GM13977 (cell line): Measurements from ENCODE around the gene ARR3.

Experiments used
- DNase-seq: peaks from one replicate; pipeline ENCODE4 v3.0.0; 2012; ENCODE audit warnings: low spot score
- CTCF ChIP-seq: IDR thresholded peaks from 2 replicates; pipeline ENCODE4 v1.5.1; 2012; ENCODE audit warnings: mild to moderate bottlenecking, control low read depth; ENCODE audit not compliant: insufficient read depth; ENCODE audit errors: extremely low read depth, missing control alignments
- in situ Hi-C: fragments of 300-500 bp; cut with MboI; formaldehyde crosslinking; loops from one replicate; pipeline ENCODE4 v1.12.0; 2022; ENCODE audit warnings: low sequenced_read_pairs, low pct_unique_long_range_greater_than_20kb, mixed read lengths, inconsistent platforms; ENCODE audit not compliant: unreplicated experiment

Gene ARR3

GRCh38 chrX:70268034-70268433 lies at the start of gene ARR3:
Gene ARR3, plus strand, starts transcription at chrX:70268334. Its CDS starts 1,052 bp downstream, at chrX:70269386.
- in situ Hi-C loops: no loop called here
- DNase-seq: no peak
- TF ChIP-seq CTCF: no peak

- DNase-seq: no peak
- no peak for TF ChIP-seq CTCF
- in situ Hi-C loops: no loop called here
These were observed 48.0 kb upstream of the ARR3 start for GRCh38 chrX:70219938-70220764.

GRCh38 chrX:70226048-70226447 lies 42.1 kb upstream of the ARR3 start:
- in situ Hi-C loops: no loop called here
- no peak for DNase-seq
- TF ChIP-seq CTCF: no peak

GRCh38 chrX:70226687-70227086 lies 41.4 kb upstream of the ARR3 start:
- in situ Hi-C loops: no loop called here
- DNase-seq: no peak
- no peak for TF ChIP-seq CTCF

- TF ChIP-seq CTCF: no peak
- no peak for DNase-seq
- in situ Hi-C loops: no loop called here
These were observed 36.5 kb upstream of the ARR3 start for GRCh38 chrX:70231666-70232065.

GRCh38 chrX:70234355-70234754 lies 33.8 kb upstream of the ARR3 start, which contains the start of gene AWAT1:
Gene AWAT1, plus strand, starts transcription at chrX:70234655. Its CDS starts 41 bp downstream, at chrX:70234696.
- TF ChIP-seq CTCF: no peak
- no peak for DNase-seq
- in situ Hi-C loops: no loop called here
